ENCODE measurements around the gene HJURP. TPM values are rescaled to one million over a fixed set of nuclear protein-coding genes. Genes with fewer than 3 reads are reported as not detected.

Gene HJURP
- total RNA-seq, 6 experiments from 2014 or later = 0.27 to 2.5 (median 0.89) TPM

DNA sequence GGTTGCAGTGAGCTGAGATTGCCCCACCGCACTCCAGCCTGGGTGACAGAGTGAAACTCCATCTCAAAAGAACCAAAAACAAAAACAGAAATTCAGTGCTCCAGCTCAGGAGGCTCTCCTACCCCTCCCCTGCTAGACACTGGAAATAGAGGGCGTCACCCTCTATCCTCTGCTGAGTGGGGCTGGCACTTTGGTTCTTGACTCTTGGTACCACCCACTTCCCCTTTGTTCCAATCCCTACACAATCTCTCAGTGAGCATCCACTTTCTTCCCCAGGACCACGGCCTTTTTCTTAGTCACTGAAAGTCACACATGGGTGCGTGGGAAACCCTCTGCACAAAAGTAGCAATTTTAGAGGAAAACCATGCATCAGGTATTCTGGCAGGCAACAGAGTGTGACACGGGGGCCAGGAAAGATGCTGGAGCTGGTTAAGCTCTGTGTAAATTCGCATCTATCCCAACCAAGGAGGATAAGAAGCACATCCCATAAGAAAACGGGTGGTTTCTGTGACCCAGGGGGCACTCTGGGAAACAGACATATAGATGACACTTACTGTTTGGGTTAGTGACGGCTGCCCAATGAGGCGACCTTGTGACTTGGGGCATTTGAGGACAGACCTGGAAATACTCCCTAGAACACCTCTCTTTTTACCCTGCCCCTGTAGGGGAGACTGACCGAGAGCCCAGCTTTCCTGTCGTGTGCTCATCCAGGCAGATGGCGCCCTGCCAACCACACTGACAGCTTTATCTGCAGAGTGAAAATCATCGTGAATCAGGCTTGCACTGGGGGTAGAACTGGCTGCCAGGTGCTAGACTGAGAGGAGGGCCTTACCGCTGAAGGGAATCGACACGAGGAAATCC, 7.7 kb downstream of the HJURP start:
- Histone ChIP-seq H3K4me1 (no peaks in the 10 kb centered on the region), H3K27ac (no peak overlapping the region), H3K27me3 (no peaks in the 10 kb centered on the region), H3K4me3 (no peak overlapping the region), H3K36me3 (no peaks in the 10 kb centered on the region), H3K9me3 (no peaks in the 10 kb centered on the region)
- 77% methylated on average over 6 of the region's 16 CpGs for WGBS (ENCODE audit: insufficient coverage, low coverage, low lambda C conversion rate, missing lambda C conversion rate)
- intact Hi-C loops (cut with DNase I) = no loop called here
- TF ChIP-seq POLR2A (IDR thresholded peaks at IDR 0.05) = no peak
- TF ChIP-seq, protein P1, sequence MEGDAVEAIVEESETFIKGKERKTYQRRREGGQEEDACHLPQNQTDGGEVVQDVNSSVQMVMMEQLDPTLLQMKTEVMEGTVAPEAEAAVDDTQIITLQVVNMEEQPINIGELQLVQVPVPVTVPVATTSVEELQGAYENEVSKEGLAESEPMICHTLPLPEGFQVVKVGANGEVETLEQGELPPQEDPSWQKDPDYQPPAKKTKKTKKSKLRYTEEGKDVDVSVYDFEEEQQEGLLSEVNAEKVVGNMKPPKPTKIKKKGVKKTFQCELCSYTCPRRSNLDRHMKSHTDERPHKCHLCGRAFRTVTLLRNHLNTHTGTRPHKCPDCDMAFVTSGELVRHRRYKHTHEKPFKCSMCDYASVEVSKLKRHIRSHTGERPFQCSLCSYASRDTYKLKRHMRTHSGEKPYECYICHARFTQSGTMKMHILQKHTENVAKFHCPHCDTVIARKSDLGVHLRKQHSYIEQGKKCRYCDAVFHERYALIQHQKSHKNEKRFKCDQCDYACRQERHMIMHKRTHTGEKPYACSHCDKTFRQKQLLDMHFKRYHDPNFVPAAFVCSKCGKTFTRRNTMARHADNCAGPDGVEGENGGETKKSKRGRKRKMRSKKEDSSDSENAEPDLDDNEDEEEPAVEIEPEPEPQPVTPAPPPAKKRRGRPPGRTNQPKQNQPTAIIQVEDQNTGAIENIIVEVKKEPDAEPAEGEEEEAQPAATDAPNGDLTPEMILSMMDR (IDR thresholded peaks at IDR 0.05) = no peak
- peak in 1 of 4 donors; percentile 30 for ATAC-seq
- DNase-seq = no peak

DNA sequence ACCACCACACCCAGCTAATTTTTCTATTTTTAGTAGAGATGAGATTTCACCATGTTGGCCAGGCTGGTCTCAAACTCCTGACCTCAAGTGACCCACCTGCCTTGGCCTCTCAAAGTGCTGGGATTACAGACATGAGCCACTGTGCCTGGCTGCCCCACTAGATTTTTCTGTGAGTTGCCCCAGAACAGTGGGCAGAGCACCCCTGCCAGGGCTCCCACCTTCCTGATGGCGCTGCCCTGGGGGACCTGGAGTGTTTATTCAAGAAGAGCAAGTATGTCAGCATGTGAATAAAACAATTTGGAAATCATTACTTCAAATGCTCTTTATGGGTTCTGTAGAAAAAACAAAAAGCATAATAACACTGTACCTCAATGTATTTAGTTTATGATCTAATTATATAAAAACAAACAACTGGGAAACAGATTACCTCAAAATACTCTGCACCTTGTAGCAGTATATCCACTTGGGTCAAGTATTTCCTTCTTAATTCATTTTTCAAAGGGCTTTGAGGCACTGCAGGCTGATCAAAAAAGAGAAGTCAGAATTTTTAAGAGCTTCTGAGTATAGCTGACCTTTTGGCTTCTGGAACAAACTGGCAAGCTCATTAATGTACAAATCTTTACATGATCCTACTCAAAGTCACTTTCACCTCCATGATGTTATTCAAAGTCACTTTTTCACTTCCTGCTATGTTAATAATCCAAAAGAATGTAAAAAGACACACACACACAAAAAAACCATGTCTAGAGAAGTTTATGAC, 8.9 kb downstream of the HJURP start:
- H3K27ac ChIP-seq = no peak overlapping the region
- H3K9me3 ChIP-seq = no peaks in the 10 kb centered on the region
- H3K27me3 ChIP-seq = no peaks in the 10 kb centered on the region
- no peaks in the 10 kb centered on the region for H3K36me3 ChIP-seq
- 83% methylated on average over 1 of the region's 1 CpG for WGBS (ENCODE audit: insufficient coverage, low coverage, low lambda C conversion rate, missing lambda C conversion rate)
- no peak overlapping the region for H3K4me3 ChIP-seq
- intact Hi-C loops (cut with DNase I) = no loop called here
- TF ChIP-seq, protein P1 (IDR thresholded peaks at IDR 0.05) = no peak
- no peak for TF ChIP-seq POLR2A (IDR thresholded peaks at IDR 0.05)
- DNase-seq = no peak
- ATAC-seq = no peak
- H3K4me1 ChIP-seq = no peaks in the 10 kb centered on the region

DNA sequence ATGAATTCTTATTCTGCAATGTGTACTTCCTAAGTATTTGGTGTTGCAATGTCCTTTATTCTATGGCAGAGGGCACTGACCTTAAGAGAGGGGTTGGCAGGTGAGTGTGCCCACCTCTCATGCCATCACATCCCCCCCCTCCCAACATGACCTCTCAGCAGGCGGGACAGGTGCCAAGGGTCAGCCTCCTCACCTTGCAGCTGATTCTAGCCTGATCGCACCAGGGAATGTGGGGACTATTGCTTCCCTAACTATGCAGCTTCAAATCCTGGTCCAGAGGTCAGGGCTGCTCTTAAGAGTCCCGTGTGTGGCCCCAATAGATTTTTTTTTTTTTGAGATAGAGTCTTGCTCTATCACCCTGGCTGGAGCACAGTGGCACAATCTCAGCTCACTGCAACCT, 9.5 kb downstream of the HJURP start:
- TF ChIP-seq POLR2A (IDR thresholded peaks at IDR 0.05) = no peak
- TF ChIP-seq, protein P1 (IDR thresholded peaks at IDR 0.05) = no peak
- no peak overlapping the region for H3K27ac ChIP-seq
- H3K36me3 ChIP-seq = no peaks in the 10 kb centered on the region
- no peak overlapping the region for H3K4me3 ChIP-seq
- intact Hi-C loops (cut with DNase I) = no loop called here
- whole genome bisulfite sequencing (ENCODE audit: insufficient coverage, low coverage, low lambda C conversion rate, missing lambda C conversion rate) = 80% methylated on average over 1 of the region's 3 CpGs
- no peaks in the 10 kb centered on the region for H3K27me3 ChIP-seq
- no peak for ATAC-seq
- no peak for DNase-seq
- H3K4me1 ChIP-seq = no peaks in the 10 kb centered on the region
- no peaks in the 10 kb centered on the region for H3K9me3 ChIP-seq

DNA sequence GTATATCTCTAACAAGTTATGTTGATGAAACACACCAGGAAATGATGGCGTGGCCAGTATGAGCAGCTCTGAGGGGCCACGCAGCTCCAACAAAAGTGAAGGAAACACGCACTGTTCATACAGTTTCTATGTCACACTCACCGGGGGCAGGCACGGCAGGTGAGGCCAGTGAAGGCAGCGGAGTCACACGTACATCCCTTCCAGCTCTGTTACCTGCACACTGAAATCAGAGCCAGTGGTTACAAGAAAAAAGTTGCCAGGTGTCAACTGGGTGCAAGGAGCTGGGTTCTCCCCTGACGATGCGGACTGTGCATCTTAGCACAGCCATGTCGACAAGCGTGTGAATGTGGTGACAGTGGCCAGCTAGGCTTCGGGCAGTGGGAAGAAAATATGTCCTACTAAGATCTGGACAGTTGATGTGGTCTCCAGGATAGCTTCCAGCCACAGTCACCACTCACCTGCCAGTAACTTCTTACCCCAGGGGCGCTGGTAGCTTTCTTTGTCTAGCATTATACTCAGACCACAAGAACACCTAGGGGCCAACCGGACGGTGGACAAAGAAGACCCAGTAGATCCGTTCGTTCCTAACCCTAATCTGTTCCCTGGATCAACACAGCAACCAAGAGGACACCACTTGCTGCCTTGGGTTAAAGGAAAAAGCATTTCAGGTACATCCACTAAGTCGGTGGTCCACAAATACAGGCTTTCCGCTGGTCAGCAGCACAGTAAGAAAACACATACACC, 10.1 kb downstream of the HJURP start:
- Histone ChIP-seq H3K4me3 (no peak overlapping the region), H3K4me1 (no peaks in the 10 kb centered on the region), H3K9me3 (no peaks in the 10 kb centered on the region), H3K27ac (no peak overlapping the region), H3K36me3 (no peaks in the 10 kb centered on the region), H3K27me3 (no peaks in the 10 kb centered on the region)
- DNase-seq (no peak), ATAC-seq (no peak)
- 88% methylated on average over 13 of the region's 19 CpGs for WGBS (ENCODE audit: insufficient coverage, low coverage, low lambda C conversion rate, missing lambda C conversion rate)
- TF ChIP-seq, protein P1 (IDR thresholded peaks at IDR 0.05) = no peak
- no peak for TF ChIP-seq POLR2A (IDR thresholded peaks at IDR 0.05)
- intact Hi-C loops (cut with DNase I) = no loop called here
